HG03066 (cell line): Measurements from ENCODE around the gene RCN1.
"Not testable (repeated sequence)": the region's sequence is repeated elsewhere in the genome, so short reads cannot be mapped to it uniquely, and the experiment has no call there.

Source experiments
- ATAC-seq: cut with Tn5 transposase; IDR thresholded peaks from one replicate; pipeline ENCODE4 v1.9.1; 2021; ENCODE audit warnings: low read depth; ENCODE audit not compliant: unreplicated experiment

Gene RCN1

DNA sequence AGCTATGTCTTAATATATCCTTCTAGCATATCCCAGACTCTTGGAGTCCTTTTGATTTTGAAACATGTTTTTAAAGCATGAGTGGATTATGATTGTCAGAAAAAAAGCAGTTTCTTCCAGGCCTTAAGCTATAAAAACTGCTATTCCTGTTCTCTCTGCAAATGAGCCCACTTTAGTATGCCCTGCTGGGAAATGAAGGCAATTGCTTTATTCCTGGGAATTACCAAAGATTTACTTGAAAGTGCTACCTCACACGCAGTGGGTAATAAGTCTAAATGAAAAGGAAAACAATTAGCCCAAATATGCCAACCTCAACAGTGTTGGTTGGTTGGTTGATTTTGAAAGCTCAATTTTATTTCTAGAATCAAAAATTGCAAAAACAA lies 17.2 kb upstream of the RCN1 start:
- no peak for ATAC-seq

- ATAC-seq, result no peak
Measured at GRCh38 chr11:32079553-32079952, 11.3 kb upstream of the RCN1 start.

GRCh38 chr11:32080361-32080980 lies 10.4 kb upstream of the RCN1 start:
- no peak for ATAC-seq

GRCh38 chr11:32081129-32081641 lies 9.7 kb upstream of the RCN1 start:
- ATAC-seq, result peak; percentile 70

DNA sequence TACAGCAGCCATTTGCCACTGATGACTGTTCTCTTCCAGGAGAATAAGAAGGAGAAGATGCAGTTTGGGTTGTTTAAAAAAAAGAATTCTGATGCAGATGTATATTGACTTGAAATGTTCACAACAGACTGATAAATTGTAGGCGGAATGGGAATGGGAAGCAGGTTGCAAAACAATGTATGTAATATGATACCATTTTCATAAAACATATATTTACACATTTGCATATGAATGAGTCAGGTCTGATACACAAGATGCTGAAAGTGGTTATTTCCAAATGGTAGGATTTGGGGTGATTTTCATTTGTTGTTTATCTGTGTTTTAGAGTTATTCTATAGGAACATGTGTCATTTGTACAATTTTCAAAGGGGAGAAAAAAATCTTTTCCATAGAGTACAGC lies 9.0 kb upstream of the RCN1 start:
- no peak for ATAC-seq

DNA sequence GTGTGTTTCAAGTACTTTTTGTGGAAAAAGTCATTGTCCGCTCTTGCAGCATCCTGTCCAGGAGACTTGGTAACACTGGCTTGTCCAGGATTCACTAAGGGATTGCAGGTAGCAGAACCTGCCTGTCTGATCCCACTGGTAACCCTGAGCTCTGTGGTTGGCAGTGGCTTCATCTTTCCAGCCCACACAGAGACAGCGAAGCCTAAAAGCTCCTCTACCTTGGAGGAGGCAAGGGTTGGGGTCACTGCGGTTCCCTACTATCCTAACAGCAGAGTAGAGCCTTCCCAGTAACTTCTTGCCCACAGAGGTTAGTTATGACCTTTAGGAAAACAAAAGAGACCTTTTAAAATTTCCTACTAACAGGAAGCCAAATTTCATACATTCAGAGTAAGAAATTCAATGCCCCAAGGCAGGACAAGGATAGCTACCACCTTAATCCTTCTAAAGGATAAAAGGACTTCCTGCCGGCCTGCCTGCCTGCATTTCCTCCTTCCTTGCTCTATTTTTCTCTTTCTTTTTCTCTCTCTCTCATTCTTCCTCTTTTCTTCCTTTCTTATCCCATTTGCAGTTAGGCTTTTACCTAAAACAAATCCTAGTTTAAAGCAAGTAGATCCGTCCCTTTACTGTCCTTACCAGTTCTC lies 8.4 kb upstream of the RCN1 start:
- no peak for ATAC-seq

DNA sequence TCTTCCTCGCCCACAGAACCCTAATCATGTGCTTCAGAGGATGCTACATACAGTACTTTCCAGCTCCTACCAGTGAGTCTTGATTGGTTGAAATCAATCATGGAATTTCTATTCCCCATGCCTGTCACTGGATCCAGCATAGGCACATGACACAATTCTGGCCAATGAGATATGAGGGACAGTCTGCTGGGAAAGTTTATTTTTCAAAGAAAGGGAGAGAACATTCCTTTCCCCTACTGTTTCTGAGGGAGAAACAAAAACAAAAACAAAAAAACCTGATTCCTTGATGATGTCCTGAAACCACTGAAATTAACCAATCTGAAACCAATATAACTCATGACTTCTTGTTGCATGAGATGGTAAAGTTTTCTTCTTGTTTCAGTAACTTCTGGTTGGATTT lies 3.3 kb upstream of the RCN1 start:
- peak; percentile 1 for ATAC-seq

DNA sequence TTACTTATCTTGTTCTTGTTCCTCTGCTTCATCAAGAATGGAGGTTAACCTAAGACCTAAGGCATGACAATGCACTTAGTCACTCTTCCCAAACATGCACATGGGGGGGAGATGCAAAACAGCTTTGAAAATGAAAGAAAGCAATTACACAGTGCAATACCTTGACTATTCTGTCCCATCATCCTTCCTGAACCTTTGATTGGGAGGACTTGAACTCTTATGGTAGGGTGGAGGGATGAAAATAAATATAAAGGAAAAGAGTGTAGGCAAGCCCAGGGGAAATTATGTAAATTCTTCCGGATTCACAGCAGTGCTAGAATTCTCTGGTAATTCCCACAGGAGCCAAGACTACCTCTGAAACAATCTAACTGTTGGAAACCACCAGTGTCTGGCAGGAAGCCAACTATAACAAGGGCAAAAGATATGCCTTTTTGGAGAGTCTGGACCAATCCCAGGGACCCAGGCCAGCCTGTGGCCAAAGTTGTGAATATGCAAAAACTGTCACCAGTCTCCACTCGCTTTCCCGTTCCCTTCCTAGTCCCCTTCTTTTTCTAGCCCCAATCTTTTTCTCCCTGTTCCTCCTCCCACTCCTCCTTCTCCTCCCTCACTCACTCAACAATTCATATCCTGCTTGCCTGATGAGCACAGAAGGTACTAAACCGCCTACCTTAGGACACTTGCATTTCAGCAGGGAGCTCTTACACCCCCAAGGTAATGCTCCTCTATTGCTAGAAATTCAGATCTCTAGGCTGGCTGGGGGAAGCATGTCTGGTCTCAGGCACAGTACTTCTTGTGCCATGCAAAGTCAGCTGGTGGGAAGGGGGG lies 2.5 kb upstream of the RCN1 start:
- ATAC-seq, result peak; percentile 31

DNA sequence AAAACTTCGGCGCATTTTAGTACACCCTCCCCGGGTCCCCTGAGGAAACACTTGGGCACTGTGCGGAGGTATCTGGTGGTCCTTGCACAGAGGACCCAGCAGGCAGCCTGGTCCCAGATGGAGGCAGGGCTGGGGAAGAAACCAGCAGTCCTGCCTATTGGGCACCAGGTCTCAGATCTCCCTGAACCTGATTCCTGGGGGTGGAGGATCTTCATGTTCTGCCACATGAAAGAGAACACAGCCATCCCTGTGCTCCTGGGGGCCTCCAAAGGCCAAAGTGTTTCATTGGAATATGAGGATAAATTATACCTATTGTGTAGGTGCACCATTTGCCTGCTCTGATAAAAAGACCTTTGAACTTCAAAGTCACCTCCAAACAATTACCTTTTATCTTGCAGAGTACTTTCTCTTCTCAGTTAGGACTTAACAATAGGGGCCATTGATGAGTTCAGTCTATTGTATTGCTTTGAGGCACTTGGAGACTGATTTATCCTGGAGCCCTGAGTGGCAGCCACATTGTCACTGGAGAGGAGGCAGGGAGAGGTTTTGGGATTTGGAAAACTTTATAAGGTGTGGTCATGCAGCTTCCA lies 1.8 kb downstream of the RCN1 start:
- no peak for ATAC-seq

GRCh38 chr11:32094923-32095322 lies 4.0 kb downstream of the RCN1 start:
- ATAC-seq, result no peak

DNA sequence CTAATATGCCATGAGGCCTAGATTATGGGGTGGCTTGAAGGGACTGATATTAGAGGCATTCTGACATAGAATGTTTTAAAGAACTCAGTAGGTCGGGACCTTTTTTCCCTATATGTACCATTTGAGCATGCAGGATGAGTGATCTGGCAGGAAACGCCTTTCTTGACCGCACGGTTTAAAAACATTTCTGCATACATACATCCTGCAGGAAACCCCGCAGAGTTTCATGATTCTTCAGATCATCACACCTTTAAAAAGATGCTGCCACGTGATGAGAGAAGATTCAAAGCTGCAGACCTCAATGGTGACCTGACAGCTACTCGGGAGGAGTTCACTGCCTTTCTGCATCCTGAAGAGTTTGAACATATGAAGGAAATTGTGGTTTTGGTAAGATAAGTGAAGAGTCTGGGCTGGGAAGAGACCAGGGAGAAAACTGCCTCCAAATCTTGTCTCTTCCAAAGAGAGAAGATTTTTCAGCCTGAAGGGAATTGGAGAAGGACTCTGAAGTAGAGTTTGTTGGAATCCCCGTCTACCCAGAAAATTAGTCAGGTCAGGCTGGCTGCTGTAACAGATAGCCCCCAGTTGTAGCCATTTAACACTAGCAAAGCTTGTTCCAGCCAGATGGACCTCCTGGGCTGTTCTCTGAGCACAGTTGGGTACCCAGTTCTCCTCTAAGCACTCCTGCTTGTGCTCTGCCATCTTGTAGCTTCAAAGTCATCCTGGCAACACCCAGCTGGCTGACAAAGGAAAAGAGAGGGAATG lies 7.4 kb downstream of the RCN1 start:
- no peak for ATAC-seq

DNA sequence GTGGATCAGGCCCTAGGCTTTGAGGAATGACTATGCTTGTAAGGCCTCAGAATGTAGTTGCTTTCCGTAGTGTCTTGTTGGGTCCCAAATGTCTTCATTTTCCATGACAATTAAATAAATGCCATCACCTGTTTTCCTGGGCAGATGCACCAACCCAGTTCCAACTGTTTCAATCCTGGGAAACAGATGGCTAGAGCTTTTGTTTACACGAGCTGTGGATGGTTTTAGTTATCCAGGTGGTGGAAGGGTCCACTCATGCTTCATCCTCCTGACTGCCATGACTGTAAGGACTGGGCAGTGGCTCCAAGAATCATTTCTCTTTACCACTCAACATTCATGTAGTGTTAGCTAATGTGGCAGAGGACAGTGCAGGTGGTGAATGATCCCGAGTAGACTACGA lies 8.6 kb downstream of the RCN1 start:
- no peak for ATAC-seq

DNA sequence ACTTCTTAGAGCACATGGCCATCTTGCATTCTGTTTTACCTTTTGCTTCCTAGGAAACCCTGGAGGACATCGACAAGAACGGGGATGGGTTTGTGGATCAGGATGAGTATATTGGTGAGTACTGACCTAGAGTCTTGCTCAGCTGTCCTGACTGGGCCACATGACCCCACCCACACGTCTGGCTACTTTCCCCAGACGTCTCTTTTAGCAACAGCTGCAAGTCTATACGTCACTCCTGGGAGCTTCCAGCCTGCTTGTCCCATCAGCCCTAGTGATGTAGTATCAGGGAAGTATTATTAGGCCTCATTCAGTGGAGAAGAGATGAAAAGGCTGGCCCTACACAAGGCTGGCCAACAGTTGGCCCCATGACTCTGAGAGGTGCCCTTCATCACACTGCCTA lies 9.6 kb downstream of the RCN1 start:
- no peak for ATAC-seq

DNA sequence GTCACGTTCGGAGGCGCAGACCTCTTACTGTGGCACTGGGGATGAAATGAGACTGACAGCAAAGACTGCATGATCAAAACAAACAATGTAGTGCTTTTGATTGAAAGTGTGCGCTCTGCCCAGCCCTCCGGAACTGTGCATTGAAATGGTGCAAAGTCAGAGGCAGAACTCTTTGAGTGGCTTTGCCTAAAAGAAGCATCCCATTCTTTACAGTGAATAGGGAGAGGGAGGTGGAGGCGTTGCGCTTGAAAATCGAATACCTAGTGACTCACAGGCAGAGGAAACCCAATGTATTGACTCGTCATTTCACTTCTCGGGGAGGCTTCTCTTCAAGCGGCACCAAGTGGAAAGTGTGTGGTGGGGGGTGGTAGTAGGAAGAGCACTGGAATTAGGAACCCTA lies 10.9 kb downstream of the RCN1 start:
- ATAC-seq, result no peak

GRCh38 chr11:32103121-32103719 lies 12.3 kb downstream of the RCN1 start:
- not testable (repeated sequence) for ATAC-seq

- no peak for ATAC-seq
Measured at GRCh38 chr11:32103941-32104340, 13.1 kb downstream of the RCN1 start.

DNA sequence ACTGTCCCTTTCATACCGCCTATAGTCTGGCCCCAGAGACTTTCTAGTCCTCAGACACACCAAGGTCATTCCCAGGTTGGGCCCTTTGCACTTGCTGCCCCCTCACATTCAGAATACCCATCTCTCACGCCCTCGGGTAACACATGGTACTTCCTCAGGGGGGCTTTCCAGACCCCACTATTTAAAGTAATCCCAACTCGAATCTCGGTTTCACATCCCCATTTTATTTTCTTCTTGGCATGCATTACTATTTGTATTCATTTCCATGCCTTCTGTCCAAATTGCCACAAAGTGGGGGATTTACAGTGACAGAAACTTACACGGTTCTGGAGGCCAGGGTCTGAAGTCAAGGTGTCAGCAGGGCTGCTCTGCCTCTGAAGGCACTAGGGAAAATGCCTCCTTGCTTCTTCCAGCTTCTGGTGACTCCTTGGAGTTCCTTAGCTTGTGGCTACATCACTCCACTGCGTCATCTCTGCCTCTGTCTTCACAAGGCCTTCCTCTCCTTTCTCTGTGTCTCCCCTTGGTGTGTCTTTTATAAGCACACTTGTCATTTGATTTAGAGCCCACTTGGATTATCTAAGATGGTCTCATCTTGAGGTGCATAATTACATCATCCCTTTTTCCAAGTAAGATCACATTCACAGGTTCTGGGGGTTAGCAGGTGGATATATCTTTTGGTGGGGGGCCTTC lies 15.1 kb downstream of the RCN1 start:
- ATAC-seq, result peak; percentile 71

GRCh38 chr11:32107647-32108046 lies 16.8 kb downstream of the RCN1 start:
- no peak for ATAC-seq

DNA sequence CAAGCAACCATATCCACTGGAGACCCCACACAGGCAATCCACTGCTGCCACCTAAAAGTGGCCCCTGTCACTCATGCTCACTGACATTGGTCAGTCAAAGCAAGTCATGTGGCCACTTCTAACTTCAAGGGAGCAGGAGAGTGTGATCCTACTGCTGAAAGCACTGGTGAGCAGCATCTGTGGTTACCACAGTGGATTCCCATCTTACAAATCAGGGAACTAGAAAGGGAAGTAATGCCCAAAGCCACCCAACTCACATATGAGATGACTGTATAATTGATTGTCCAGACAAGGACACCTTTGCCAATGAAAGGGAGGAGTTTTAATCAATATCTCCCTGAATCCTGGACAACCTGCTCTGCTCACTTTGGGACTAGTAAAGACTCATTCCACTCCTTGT lies 17.7 kb downstream of the RCN1 start:
- ATAC-seq, result no peak

GRCh38 chr11:32109138-32109537 lies 18.3 kb downstream of the RCN1 start:
- ATAC-seq, result no peak
